SIG-M5 treated with dmso at 0.1 percent for 504 hours (cell line): ENCODE data around the gene C14orf39.

Experiments used
- DNase-seq: peaks from one replicate; lab custom pipeline; 2025; ENCODE audit not compliant: unreplicated experiment; lab: John Stamatoyannopoulos, UW

Gene C14orf39

GRCh38 chr14:60485598-60486251 lies at the start of gene C14orf39:
Gene C14orf39, minus strand, starts transcription at chr14:60486063. Its CDS starts 985 bp downstream, at chr14:60485078.
- no peak for DNase-seq

- no peak for DNase-seq
These were observed 46.6 kb upstream of the C14orf39 start for GRCh38 chr14:60532442-60532841.

GRCh38 chr14:60515511-60516289 lies 29.8 kb upstream of the C14orf39 start:
- no peak for DNase-seq

- DNase-seq: no peak
These were observed 29.1 kb upstream of the C14orf39 start for GRCh38 chr14:60514741-60515491.

- DNase-seq: no peak
These were observed 28.5 kb upstream of the C14orf39 start for GRCh38 chr14:60514378-60514740.

GRCh38 chr14:60512973-60513571 lies 27.2 kb upstream of the C14orf39 start:
- DNase-seq: no peak

GRCh38 chr14:60512126-60512525 lies 26.3 kb upstream of the C14orf39 start:
- no peak for DNase-seq

- DNase-seq: no peak
These were observed 25.2 kb upstream of the C14orf39 start for GRCh38 chr14:60510951-60511599.

GRCh38 chr14:60510254-60510950 lies 24.5 kb upstream of the C14orf39 start:
- no peak for DNase-seq

- no peak for DNase-seq
These were observed 23.8 kb upstream of the C14orf39 start for GRCh38 chr14:60509438-60510253.

GRCh38 chr14:60508707-60509437 lies 23.0 kb upstream of the C14orf39 start, which contains the start of gene SIX6:
Gene SIX6, plus strand, starts transcription at chr14:60509146. Its CDS starts 253 bp downstream, at chr14:60509399.
- DNase-seq: no peak

GRCh38 chr14:60508363-60508706 lies 22.5 kb upstream of the C14orf39 start:
- no peak for DNase-seq

- DNase-seq: no peak
These were observed 21.3 kb upstream of the C14orf39 start for GRCh38 chr14:60506985-60507829.

GRCh38 chr14:60506462-60506984 lies 20.7 kb upstream of the C14orf39 start:
- no peak for DNase-seq

- DNase-seq: no peak
These were observed 20.1 kb upstream of the C14orf39 start for GRCh38 chr14:60506010-60506409.

- no peak for DNase-seq
These were observed 19.6 kb upstream of the C14orf39 start for GRCh38 chr14:60505448-60505847.

- DNase-seq: no peak
These were observed 16.7 kb upstream of the C14orf39 start for GRCh38 chr14:60502541-60502940.

- no peak for DNase-seq
These were observed 10.1 kb upstream of the C14orf39 start for GRCh38 chr14:60495946-60496345.
